Vagina (tissue), 2 donors: Measurements from ENCODE around the gene SLC13A3.

Experiments
- POLR2A ChIP-seq, 2 donors: fragments of 450-650 bp; IDR thresholded peaks; one replicate each; pipeline ENCODE4 v1.6.1; 2017; ENCODE audit warnings: antibody characterized with exemption in 2 of 2, mild to moderate bottlenecking in 2 of 2, moderate library complexity in 2 of 2
- POLR2AphosphoS5 ChIP-seq, 2 donors: sonication (generic); formaldehyde crosslinking; IDR thresholded peaks; one replicate each; pipeline ENCODE4 v1.9.0; 2017; ENCODE audit warnings: antibody characterized with exemption in 2 of 2, mild to moderate bottlenecking in 2 of 2, low read depth in 1 of 2; ENCODE audit not compliant: insufficient read depth in 1 of 2
- TF ChIP-seq, protein P1 (sequence below), 3 experiments: fragments of 450-650 bp in 2 of 3; fragments of 200-600 bp in 1 of 3; sonication (generic) in 1 of 3; IDR thresholded peaks; one replicate each; pipeline ENCODE4 v1.5.1; 2017 to 2019; ENCODE audit warnings: antibody characterized with exemption in 3 of 3, mild to moderate bottlenecking in 2 of 3, moderate library complexity in 2 of 3

DNA sequence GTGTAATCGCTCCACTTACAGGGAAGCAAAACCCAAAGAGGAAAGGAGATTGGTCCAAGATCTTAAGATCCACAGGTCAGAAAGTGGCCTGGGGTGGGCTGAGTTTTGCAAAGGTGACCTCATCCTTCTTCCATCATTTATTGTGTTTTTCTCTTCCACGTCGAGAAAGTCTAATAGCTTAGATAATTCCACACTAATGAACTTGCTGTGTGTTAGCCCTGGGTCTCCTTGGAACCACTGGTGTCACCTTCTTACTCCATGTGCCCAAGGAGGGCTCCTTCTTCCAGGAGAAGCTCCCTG, 1.7 kb downstream of the SLC13A3 start:
- TF ChIP-seq, protein P1, sequence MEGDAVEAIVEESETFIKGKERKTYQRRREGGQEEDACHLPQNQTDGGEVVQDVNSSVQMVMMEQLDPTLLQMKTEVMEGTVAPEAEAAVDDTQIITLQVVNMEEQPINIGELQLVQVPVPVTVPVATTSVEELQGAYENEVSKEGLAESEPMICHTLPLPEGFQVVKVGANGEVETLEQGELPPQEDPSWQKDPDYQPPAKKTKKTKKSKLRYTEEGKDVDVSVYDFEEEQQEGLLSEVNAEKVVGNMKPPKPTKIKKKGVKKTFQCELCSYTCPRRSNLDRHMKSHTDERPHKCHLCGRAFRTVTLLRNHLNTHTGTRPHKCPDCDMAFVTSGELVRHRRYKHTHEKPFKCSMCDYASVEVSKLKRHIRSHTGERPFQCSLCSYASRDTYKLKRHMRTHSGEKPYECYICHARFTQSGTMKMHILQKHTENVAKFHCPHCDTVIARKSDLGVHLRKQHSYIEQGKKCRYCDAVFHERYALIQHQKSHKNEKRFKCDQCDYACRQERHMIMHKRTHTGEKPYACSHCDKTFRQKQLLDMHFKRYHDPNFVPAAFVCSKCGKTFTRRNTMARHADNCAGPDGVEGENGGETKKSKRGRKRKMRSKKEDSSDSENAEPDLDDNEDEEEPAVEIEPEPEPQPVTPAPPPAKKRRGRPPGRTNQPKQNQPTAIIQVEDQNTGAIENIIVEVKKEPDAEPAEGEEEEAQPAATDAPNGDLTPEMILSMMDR (IDR thresholded peaks at IDR 0.05), result no peak
- TF ChIP-seq POLR2A (IDR thresholded peaks at IDR 0.05), result no peak
- no peak for TF ChIP-seq POLR2AphosphoS5 (IDR thresholded peaks at IDR 0.05; ENCODE audit: insufficient read depth in 1 of 2, low read depth in 1 of 2)
